Stimulated activated CD4-positive, alpha-beta T cell treated with anti-CD3 and anti-CD28 coated beads, Interleukin-12 subunit alpha, Interleukin-12 subunit beta, amount 100 ng/mL, for 24 hours (primary cell): ENCODE measurements around the gene KDM2B.
"Not testable (repeated sequence)": the region's sequence is repeated elsewhere in the genome, so short reads cannot be mapped to it uniquely, and the experiment has no call there.

ENCODE experiments used
- DNase-seq, 2 experiments: peaks; one replicate each; pipeline ENCODE4 v3.0.0-alpha.2; 2020; ENCODE audit warnings: low read depth in 2 of 2

The KDM2B gene

DNA sequence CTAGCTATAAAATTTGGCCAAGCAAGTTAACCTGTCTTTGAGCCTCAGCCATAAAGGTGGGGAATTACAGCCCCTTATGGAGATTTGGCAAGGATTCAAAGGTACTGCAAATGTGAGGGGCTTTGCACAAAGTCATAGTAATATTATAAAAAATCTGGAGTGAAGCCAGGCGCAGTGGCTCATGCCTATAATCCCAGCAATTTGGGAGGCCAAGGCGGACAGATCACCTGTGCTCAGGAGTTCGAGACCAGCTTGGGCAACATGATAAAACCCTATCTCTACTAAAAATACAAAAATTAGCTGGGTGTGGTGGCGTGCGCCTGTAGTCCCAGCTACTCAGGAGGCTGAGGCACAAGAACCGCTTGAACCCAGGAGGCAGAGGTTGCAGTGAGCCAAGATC, 4.1 kb upstream of the KDM2B start:
- DNase-seq, result not testable (repeated sequence)

DNA sequence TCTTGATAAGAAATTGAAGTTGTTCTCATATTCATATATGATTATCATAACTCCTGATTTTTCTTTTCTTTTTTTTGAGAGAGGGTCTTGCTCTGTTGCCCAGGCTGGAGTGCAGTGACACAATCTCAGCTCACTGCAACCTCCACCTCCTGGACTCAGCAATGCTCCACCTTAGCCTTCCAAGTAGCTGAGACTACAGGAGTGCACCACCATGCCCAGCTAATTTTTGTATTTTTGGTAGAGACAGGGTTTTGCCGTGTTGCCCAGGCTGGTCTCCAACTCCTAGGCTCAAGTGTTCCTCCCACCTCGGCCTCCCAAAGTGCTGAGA, 2.5 kb upstream of the KDM2B start:
- DNase-seq, result not testable (repeated sequence)

DNA sequence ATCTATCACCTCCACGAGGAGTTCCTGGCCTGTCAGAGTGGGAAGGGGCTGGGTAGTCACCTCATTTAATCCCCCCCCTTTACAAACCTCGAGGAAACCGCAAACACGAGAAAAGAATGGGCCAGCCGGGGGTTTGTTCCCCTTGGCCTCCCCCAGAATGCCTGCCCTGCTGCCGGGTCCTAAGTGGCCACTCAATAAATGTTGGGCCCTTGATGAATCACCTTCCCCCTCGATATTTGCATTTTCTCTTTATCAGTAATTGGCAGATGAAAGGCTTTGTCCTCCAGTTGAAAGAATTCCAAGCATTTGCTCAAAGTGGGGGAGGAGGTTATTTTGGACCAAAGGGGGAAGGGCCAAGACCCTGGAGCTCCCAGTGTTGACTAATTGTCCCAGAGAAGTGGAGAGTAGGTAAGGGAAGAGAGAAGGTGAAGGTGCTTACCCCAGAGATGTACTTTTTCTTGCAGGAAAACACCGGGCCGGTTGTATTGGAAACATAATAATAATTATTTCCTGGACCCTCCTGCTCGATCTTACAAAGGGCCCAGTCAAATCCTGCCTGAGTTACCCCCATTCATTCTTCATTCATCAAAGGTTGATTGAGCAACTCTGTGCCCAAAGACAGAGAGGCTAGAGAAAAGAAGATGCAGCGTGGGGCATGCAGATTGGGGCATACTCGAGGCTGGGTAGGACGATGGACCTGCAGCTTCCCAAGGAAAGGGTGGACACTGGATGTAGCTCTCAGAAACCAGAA, 1.9 kb upstream of the KDM2B start:
- DNase-seq, result no peak

DNA sequence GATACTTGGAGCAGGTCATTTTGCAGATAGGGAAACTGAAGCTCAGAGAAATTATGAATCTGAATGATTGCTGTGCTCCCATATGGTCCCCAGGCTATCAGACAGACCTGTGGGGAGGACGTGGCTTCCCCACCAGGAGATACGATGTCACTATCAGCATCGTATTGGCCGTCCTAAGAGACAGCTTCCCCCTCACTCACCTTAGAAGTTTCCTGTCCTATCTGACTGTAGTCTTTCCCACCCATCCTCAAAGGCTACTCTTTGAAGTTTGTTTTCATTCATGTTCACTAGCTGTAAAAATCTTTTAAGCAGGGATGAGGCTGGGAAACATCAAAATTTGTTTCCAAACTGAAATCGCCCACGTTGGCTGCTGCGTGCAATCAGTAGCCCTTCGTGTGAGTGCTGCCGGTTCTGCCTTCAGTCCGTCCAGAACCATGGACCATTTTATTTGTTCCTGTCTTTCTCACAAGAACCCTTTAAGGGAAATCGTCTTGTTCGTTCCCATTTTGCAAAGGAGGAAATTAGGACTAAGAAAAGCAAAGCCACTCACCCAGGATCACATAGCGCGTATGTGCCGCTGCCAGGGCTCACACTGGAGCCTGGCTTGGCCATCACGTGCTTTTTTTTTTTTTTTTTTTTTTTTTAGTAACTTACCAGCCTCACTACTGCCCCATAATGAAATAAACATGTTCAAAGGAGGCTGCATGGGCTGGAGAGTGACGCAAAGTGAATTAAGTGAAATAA, 1.0 kb upstream of the KDM2B start:
- DNase-seq, result no peak

DNA sequence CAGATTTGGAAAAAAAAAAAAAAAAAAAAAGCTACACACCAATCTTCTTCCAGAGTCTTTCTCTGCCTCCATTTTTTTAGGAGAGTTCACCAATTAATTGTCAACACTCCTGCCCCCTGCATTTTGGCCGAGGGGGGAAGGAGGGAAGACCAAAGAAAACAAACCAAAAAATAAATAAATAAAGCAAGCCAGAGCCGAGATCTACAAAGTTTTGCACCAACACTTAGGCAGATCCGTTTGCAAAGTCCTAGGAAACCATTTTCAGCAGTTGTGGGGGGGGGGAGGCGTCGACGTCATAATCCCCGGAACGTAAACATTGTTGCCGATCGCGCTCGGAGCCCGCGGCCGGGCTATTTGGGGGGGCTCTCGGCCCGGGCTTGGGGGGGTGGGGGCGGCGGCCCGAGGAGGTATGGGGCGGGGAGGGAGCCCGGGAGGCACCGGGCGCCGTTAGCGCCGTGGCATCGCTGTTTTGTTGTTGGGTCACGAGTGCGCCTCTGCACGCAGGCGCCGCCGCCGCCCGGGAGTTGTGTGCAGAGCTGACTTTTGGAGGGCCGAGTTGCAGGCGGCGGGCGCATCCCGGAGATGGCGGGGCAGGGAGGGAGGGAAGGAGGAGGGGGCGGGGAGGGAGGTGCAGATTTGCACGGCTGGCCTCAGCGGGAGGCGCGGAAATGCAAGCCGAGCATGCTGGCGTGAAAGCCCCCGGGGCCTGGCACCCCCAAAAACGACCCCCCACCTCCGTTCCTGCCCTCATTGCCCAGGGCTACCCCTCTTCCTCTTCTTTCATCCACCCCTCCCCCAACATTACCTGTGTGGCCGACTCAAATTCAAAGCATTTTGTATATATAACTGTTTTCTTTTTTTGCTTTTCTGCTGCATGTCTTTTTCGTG, 598 bp downstream of the KDM2B start:
- DNase-seq, result peak; percentile 40 to 63

DNA sequence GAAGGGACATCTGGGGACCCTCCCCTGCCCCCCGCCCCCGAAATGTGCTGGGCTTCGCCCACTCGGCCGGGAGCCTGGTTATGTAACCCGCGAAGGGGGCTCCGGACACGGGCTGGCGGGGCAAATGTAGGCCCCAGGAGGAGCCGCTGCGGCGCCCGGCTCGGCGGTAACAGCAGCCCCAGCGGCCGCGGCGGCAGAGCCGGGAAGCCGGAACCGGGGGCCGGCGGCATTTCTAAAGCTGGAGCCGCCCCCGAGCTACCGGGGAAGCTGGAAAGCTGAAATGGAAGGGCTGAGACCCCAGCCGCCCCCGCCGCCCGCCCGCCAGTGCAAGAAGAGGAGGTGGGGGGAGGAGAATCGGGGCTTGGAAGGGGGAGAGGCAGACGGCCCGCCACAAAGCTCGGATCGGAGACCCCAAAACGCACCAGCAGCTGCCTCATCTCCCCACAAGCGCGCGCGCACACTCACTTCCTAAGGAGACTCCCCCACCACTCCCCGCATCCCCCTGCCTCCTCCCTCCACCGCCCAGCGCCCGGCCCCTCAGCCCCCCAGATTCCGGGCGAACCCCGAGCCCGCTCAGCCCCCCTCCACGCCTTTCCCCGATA, 1.5 kb downstream of the KDM2B start:
- peak in 1 of 2 experiments; percentile 29 for DNase-seq

DNA sequence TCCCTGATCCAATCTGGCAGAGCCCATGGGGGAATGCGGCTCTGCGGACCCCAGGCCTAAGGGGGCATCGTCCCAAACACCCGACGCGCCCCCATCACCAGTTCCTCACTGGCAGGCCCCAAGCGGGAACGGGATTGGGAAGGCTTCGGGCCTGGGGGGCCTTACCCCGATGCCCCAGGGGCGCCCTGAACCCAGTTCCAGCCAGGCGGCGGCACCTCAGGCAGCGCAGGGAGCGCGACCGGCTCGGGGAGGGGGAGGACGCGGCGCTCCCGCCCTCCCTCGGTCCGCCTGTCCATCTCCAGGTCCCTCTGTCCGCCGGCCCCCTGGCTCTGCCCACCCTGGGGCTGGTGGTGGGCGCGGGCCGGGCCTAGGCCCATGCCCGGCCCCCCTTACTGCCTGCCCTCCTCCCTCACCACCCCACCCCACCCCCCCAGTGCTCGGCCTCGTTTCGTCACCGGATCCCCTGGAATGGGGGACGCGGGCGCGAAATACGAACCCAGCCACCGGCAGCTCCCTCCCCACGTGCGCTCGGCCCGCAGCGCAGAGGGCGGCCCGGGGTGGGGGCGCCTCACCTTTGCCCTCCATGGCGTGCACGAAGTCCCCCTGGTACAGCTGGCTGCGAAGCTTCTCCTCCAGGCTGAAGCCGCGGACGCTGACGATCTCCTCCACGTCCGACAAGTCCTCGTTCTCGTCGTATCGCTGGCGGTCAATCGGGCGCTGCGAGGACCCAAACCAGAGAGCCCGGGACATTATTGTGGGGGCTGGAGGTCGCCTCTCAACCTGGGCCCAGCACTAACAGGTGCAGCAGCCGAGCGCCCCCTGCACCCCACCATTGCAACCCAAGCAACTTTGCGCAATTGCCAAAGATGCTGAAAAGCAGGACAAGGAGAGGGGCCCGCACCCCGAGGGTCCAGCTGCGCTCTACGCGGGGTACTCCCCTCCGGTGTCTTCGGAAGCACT, 2.3 kb downstream of the KDM2B start:
- no peak for DNase-seq

DNA sequence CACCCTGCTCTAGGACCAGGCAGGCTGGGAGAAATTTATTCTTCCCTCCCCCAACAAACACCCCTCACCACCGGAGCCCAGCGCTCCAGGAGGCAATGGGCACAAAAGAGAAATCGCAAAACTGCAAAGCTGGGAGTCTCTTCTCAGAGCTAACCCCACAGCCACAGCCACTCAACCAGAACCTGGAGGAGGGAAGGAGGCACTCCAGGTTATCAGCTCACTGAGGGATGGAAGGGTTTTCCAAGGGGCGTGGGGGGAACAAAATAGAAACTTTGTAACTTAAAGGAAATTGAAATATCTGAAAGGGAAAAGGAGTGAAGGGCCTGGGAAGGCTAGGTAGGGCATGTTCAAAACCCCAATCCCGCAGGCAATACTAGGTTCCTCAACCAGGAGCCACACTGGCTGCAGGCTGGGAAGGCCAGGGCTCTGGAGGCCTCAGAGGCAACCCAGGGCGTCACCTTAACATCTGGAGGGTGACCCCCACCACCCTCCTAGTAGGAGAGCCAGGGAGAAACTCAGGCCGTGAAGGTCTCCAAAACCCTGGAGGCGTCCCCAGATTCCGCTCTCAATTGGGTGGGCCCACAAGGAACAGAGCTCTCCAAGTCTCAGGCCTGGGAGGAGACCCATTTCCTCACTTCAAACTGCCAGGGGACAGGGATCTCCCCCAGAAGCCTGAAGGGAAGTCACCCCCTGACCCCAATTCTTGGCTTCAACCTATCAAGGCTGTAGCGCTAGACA, 3.2 kb downstream of the KDM2B start:
- DNase-seq, result no peak

DNA sequence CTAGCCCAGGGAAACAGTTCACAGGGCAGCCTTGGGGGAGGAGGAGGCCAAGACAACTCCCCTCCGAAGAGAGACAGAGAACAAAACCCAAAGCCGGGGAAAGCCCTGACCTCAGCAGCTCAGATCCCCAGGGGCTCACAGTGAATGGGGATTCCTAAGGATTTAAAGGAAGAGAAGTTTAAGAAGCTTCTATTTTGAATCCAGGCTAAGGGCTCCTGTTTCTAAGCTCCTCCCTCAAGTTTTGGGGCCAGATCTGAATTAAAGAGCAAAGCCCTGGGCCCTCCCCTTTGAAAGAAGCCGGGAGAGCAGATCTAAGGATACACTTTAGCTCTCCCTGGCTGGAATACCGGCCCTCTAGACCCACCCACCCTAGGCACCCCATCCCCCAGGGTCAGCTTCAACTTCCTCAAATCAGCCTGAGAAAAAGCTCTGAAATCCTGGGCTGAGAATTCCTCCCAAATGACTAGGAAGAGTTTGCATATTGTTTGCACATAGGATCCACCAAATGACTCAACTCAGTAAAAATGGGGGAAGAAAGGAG, 3.9 kb downstream of the KDM2B start:
- no peak for DNase-seq

DNA sequence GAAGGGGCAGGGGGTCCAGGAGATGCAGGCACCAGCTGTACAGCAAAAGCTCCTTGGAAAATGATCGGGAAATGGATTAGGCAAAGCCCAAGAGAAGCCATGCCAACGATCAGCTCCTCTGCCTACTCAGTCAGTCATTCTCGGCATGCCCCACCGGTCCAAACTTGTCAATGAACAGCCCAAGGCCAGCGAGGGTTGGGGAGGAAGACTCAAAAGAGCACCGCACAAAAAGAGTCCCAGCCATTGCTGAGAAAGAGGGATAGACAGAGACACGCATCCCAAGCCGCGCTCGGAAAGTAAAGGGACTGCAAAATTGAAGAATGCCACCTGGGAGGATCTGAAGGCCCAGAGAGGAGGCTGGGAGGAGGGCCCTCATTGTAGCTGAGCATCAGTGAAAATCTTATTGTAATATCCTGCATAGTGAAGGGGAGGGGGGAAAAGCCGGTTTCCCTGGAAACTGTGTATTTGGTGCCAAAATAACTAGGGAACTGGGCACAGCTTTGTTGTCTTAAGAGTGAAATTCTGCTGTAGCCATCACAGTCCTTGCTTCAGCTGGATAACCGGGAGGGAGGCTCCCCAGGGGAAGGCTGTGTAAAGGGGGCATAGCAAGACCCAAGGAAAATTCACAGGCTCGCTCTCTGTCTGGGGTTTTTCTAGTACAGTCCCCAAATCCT, 4.7 kb downstream of the KDM2B start:
- no peak for DNase-seq

DNA sequence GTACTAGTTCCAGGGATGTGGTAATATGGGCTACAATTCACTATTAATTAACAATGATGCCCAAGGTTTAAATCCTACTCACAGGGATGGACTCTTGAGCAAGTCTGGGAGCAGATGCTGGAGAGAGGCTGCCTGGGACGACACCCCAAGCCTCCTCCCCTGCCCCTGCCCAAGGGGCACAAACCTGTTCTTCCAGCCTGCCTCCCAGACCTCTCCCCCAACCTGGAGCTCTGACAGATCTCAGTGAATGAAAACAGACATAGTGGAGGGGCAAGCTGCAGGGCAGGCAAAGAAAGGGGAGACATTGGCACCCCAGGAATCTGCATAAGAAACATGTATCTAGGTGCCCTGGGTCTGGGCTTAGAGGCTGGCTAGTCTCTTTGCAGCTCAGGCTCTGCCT, 5.8 kb downstream of the KDM2B start:
- DNase-seq, result no peak

DNA sequence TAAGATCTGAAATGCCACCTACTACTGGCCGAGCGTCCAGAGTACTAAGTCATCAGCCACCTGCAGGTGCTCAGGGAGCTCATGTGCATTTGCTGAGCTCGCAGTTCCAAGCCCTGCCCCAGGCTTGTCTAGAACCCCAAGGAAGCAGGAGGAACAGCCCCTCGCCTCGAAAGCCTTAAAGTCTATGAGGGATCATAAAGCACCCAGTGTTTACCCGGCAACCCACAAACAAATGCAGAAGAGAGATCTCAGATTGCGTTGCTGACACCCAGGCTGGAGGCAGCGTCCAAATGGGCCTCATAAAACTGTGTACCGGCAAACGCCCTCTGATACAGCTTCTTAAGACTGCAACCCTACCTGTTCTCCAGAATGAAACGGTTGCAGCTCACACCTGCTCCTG, 6.8 kb downstream of the KDM2B start:
- DNase-seq, result no peak

DNA sequence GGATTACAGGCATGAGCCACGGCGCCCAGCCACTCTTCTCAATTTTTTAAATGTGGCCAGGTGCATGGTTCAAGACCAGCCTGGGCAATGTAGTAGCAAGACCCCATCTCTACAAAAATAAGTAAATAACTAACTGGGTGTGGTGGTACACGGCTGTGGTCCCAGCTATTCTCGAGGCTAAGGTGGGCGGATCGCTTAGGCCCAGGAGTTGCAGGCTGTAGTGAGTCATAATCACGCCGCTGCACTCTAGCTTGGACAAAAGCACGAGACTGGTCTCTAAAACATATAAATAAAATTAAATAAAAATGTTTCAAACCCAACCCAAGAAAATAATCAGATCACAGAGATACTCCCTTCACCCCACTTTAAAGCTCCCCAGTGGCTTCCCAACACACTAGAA, 8.9 kb downstream of the KDM2B start:
- DNase-seq, result no peak

DNA sequence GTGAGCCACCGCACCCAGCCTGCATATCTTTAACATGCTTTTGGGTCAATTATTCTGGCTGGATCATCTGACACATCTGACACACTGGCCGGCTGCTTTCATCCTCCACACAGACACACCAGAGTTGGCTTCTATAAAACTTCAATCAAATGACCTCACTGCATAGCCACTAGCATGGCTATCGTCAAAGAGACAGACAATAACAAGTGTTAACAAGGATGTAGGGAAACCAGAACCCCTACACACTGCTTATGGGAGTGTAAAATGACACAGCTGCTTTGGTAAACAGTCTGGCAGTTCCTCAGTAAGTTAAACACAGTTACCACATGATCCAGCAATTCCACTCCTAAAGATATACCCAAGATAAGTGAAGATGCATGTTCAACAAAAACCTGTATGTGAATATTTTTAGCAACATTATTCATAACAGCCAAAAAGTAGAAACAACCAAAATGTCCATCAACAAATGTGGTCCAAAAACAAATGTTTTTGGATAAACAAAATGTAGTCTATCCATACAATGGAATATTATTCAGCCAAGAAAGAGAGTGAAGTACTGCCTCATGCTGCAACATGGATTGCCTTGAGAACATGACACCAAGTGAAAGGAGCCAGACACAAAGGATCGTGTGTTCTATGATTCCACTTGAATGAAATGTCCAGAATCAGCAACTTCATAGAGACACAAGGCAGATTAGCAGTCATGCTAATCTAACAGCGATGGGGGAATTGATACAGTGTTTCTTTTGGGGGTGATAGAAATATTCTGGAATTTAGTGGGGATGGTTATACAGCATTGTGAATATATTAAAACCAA, 10.1 kb downstream of the KDM2B start:
- DNase-seq, result no peak

DNA sequence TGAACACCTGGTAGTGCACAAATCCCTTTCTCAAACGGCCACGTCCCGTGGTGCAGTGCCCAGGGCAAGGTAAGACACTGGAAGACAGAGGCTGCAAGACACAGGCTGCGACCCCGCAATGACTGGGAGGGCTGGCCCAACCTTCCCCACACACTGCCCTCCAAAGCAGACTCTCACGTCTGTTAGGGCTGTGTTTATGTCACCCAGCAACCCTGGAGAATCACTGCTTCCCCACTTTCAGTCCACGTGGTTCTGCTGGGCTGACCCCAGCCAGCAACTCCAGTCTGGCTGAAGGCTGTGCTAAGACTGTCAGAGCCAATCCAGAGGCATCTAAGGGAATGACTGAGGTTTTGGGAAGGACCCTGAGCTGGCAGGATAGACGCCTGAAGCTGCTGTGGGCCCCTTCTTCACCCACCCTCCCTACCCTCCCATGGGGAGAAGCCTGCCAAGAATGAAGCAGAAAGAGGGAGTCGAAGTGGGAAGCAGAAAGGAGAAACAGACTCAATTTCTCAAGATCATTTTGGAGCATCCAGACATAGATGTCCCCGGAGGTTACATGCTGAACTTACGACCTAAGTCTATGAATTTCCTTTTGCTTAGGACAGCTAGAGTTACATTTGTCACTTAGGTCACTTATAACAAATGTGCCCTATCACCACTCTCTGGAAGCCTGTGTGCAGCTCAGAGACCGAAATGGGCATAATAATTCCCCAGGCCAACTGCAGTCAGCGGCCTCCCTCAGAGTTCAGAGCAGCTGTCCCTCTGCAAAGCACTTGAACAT, 11.7 kb downstream of the KDM2B start:
- no peak for DNase-seq

DNA sequence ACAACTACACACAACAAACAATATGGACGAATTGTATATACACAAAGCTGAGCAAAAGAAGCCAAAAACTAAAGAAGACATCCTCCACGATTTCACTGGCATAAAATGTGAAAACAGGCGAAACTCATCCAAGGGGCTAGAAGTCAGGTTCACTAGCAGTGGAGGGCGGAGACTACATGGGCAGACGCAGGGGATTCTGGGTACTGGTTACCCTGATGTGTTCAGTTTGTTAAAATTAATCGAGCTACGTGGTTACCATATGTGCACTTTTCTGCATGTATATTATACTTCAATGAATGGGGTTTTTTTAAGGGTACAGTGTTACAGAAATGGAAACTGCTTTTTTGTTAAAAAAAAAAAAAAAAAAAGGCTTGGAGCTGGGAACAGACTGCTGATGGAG, 12.3 kb downstream of the KDM2B start:
- no peak for DNase-seq

DNA sequence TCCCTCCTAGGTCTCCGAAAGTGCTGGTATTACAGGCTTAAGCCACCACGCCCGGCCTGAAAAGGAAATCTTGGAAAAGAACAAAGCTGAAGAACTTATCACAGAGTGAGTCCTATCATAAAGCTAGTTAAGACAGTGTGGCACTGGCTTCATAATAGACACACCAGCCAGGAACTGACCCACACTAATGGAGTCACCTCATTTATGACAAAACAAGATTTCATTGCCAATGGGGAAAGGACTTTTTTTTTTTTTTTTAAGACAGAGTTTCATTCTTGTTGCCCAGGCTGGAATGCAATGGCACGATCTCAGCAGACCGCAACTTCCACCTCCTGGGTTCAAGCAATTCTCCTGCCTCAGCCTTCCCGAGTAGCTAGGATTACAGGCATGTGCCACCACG, 15.7 kb downstream of the KDM2B start:
- no peak for DNase-seq

DNA sequence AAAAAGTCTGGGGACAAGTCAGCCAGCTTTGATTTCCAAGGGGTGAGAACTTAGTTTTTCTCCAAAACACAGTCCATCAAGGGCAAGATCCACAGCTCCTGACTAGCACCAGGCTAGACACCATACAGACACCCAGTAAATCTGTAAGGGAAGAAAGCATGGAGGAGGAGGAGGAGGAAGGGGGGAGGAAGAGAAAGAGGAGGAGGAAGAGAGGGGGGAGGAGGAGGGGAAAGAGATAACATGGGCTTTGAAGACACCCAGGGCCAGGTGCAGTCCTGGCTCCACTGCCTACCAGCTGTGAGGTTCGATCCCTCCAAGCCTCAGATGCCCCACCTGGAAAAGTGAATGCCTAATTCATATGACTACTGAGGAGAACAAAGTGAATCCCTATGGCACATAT, 18.3 kb downstream of the KDM2B start:
- DNase-seq, result no peak
